Activated CD4-positive, alpha-beta memory T cell treated with anti-CD3 and anti-CD28 coated beads for 36 hours (primary cell): ENCODE measurements around the gene FYN. TPM values are rescaled to one million over a fixed set of nuclear protein-coding genes. Genes with fewer than 3 reads are reported as not detected.

Experiments used
- CTCF ChIA-PET: fragments of 350-600 bp; sonication (Branson Sonifier 250); formaldehyde crosslinking; loops from one replicate; lab custom pipeline; 2021; ENCODE audit warnings: antibody characterized with exemption, inconsistent platforms; lab: Charles Lee
- POLR2A ChIA-PET: fragments of 350-600 bp; sonication (Branson Sonifier 250); formaldehyde crosslinking; loops from one replicate; lab custom pipeline; 2021; ENCODE audit warnings: antibody characterized with exemption; lab: Charles Lee
- DNase-seq: peaks from one replicate; pipeline ENCODE4 v3.0.0-alpha.2; 2020
- H3K27ac Mint-ChIP-seq: one replicate; pipeline ENCODE4 v1.8.0; 2021; ENCODE audit warnings: mixed read lengths
- H3K27me3 Mint-ChIP-seq: one replicate; pipeline ENCODE4 v1.8.0; 2021; ENCODE audit warnings: mixed read lengths
- H3K36me3 Mint-ChIP-seq: one replicate; pipeline ENCODE4 v1.8.0; 2021; ENCODE audit warnings: mixed read lengths
- H3K4me1 Mint-ChIP-seq: one replicate; pipeline ENCODE4 v1.8.0; 2021; ENCODE audit warnings: low read depth, mixed read lengths
- H3K4me3 Mint-ChIP-seq: one replicate; pipeline ENCODE4 v1.8.0; 2021; ENCODE audit warnings: mild to moderate bottlenecking, mixed read lengths
- H3K9me3 Mint-ChIP-seq: one replicate; pipeline ENCODE4 v1.8.0; 2021; ENCODE audit warnings: mixed read lengths
- intact Hi-C: fragments of 100-400 bp; cut with micrococcal nuclease; formaldehyde crosslinking; loops from one replicate; pipeline ENCODE4 v1.15.1; 2023
- total RNA-seq, 2 experiments: library from RNA; stranded (reverse); gene quantifications; one replicate each; pipeline ENCODE4 v1.2.3, GENCODE V29; 2021

Gene FYN
- total RNA-seq, 2 experiments from 2014 or later: 353 to 365 TPM

GRCh38 chr6:111864138-111865048 lies 8.9 kb downstream of the FYN start:
- H3K4me1 Mint-ChIP-seq: peaks cover 99% of the 10 kb centered on the region
- intact Hi-C loops: loop anchor here (1.0 kb wide), 4 partner anchors 7 to 109 kb away; no protein-coding TSS in a partner anchor
- no peaks in the 10 kb centered on the region for H3K27me3 Mint-ChIP-seq
- H3K4me3 Mint-ChIP-seq: peak overlapping the region; percentile 57
- ChIA-PET CTCF (interaction anchor here (0.7 to 1.6 kb wide), 10 partner anchors 9 to 178 kb away, joined by 3 to 6 read pairs (median 4); partner anchors contain the start of gene FYN), POLR2A (interaction anchor here (0.6 to 5.5 kb wide), 9 partner anchors 9 to 129 kb away, joined by 3 to 27 read pairs (median 5); partner anchors contain the start of gene FYN)
- peaks cover 28% of the 10 kb centered on the region for H3K36me3 Mint-ChIP-seq
- H3K27ac Mint-ChIP-seq: peak overlapping the region; percentile 94
- peak; percentile 33 for DNase-seq
- no peaks in the 10 kb centered on the region for H3K9me3 Mint-ChIP-seq

DNA sequence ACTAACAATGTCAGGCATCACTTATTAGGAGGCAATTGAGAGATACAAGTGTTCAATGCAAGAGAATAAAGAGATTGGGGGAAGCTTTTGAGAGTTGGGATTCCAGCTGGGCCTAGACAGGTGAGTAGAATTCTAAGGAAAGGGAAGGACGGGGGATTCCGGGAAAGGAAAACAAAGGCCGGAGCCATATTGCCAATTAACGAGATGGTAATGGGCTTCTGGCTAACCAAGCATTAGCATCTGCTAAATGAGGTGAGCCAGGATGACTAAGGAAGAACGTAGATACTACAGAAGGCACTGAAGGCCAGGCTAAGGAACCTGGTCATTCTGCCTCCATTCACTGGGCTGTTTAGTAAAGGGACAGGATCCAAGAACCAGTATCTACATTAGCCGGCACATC lies 10.5 kb downstream of the FYN start:
- Mint-ChIP-seq H3K4me3 (peak overlapping the region; percentile 4), H3K4me1 (peaks cover 99% of the 10 kb centered on the region), H3K9me3 (no peaks in the 10 kb centered on the region), H3K27me3 (no peaks in the 10 kb centered on the region), H3K27ac (peak overlapping the region; percentile 52), H3K36me3 (peaks cover 26% of the 10 kb centered on the region)
- ChIA-PET POLR2A (interaction anchor here (1.2 to 1.6 kb wide), 2 partner anchors 11 to 17 kb away, joined by 4 to 7 read pairs; partner anchors contain the start of gene FYN), CTCF (interaction anchor here (1.3 to 1.8 kb wide), 4 partner anchors 19 to 169 kb away, joined by 3 to 7 read pairs (median 3); no protein-coding TSS in a partner anchor)
- no peak for DNase-seq
- intact Hi-C loops: no loop called here

DNA sequence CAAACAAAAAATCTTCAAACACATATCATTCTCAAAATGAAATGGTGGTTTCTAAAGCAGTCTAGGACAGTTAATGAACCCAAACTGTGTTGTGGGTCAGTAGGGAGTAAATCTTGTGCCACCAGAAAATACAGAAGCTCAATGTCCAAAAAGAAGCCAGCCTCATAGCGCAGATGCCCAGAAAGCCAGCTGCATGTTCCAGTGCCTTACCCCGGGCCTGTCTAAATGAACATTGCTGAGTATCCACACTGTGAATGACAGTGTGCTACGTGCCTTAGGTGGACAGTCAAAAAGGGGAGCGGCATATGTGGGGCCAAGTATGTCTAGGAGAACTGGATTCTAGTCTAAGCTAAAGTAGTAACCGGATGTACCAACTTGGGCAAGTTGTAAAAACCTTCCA lies 10.9 kb downstream of the FYN start:
- ChIA-PET CTCF (interaction anchor here (0.9 to 1.8 kb wide), 7 partner anchors 8 to 170 kb away, joined by 3 to 7 read pairs (median 3); no protein-coding TSS in a partner anchor), POLR2A (interaction anchor here (1.0 to 1.6 kb wide), 7 partner anchors 8 to 130 kb away, joined by 3 to 7 read pairs (median 4); partner anchors contain the start of gene FYN)
- H3K9me3 Mint-ChIP-seq: no peaks in the 10 kb centered on the region
- peaks cover 99% of the 10 kb centered on the region for H3K4me1 Mint-ChIP-seq
- peak overlapping the region; percentile 52 for H3K27ac Mint-ChIP-seq
- DNase-seq: no peak
- no peaks in the 10 kb centered on the region for H3K27me3 Mint-ChIP-seq
- peak overlapping the region; percentile 4 for H3K4me3 Mint-ChIP-seq
- peaks cover 22% of the 10 kb centered on the region for H3K36me3 Mint-ChIP-seq
- intact Hi-C loops: no loop called here

DNA sequence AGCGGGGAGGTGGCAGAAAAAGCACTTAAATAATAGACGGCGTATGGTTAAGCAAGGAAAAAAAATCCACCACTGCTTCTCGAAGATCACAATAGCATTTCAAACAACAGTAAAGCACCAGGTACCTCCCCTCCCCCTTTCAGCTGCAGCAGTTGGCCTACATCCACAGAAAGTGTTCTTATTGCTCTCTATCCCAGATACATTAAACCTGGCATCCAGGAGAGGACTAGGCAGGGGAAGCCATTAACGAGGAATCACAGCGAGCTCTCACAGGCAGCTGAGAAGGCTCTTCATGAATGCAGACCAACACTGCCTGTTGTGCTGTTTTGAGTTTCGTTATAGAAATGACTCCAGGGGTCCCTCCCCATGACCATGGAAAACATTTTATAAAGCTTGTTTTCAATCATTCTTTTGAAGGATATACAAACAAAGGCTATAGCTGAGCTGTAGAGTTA lies 11.8 kb downstream of the FYN start:
- DNase-seq: peak; percentile 48
- Mint-ChIP-seq H3K36me3 (peaks cover 23% of the 10 kb centered on the region), H3K4me1 (peaks cover 100% of the 10 kb centered on the region), H3K27me3 (no peaks in the 10 kb centered on the region), H3K9me3 (no peaks in the 10 kb centered on the region), H3K4me3 (peak overlapping the region; percentile 2), H3K27ac (peak overlapping the region; percentile 52)
- intact Hi-C loops: loop anchor here (1.0 kb wide), 2 partner anchors 15 to 23 kb away; no protein-coding TSS in a partner anchor
- POLR2A ChIA-PET: interaction anchor here (0.9 to 1.6 kb wide), 8 partner anchors 9 to 131 kb away, joined by 3 to 7 read pairs (median 4); partner anchors contain the start of gene FYN
- CTCF ChIA-PET: interaction anchor here (0.9 to 1.8 kb wide), 7 partner anchors 9 to 113 kb away, joined by 3 to 7 read pairs (median 3); partner anchors contain the start of gene FYN

GRCh38 chr6:111858347-111858746 lies 14.9 kb downstream of the FYN start:
- DNase-seq: no peak
- Mint-ChIP-seq H3K9me3 (no peaks in the 10 kb centered on the region), H3K27me3 (no peaks in the 10 kb centered on the region), H3K4me3 (peak overlapping the region; percentile 36), H3K36me3 (peaks cover 15% of the 10 kb centered on the region), H3K27ac (peak overlapping the region; percentile 65), H3K4me1 (peaks cover 95% of the 10 kb centered on the region)
- intact Hi-C loops: no loop called here
- POLR2A ChIA-PET: interaction anchor here (1.0 to 1.6 kb wide), 5 partner anchors 9 to 159 kb away, joined by 3 to 6 read pairs (median 4); partner anchors contain the start of gene FYN
- CTCF ChIA-PET: interaction anchor here (0.7 to 1.2 kb wide), 4 partner anchors 18 to 148 kb away, joined by 3 to 4 read pairs (median 3); no protein-coding TSS in a partner anchor

GRCh38 chr6:111857674-111858337 lies 15.4 kb downstream of the FYN start:
- POLR2A ChIA-PET: interaction anchor here (1.0 to 1.6 kb wide), 5 partner anchors 9 to 159 kb away, joined by 3 to 6 read pairs (median 4); partner anchors contain the start of gene FYN
- intact Hi-C loops: loop anchor here (1.0 kb wide), 1 partner anchor 7 kb away; no protein-coding TSS in a partner anchor
- Mint-ChIP-seq H3K36me3 (peaks cover 20% of the 10 kb centered on the region), H3K4me1 (peaks cover 95% of the 10 kb centered on the region), H3K27ac (peak overlapping the region; percentile 65), H3K27me3 (no peaks in the 10 kb centered on the region), H3K4me3 (peak overlapping the region; percentile 36), H3K9me3 (no peaks in the 10 kb centered on the region)
- CTCF ChIA-PET: interaction anchor here (1.1 to 1.2 kb wide), 2 partner anchors 54 to 147 kb away, joined by 3 to 4 read pairs; no protein-coding TSS in a partner anchor
- DNase-seq: no peak

- intact Hi-C loops: no loop called here
- DNase-seq: no peak
- Mint-ChIP-seq H3K27me3 (no peaks in the 10 kb centered on the region), H3K27ac (peak overlapping the region; percentile 52), H3K4me1 (peaks cover 95% of the 10 kb centered on the region), H3K4me3 (no peak overlapping the region), H3K36me3 (peaks cover 24% of the 10 kb centered on the region), H3K9me3 (no peaks in the 10 kb centered on the region)
- ChIA-PET CTCF (interaction anchor here (1.0 kb wide), 1 partner anchor 188 kb away, joined by 3 read pairs; no protein-coding TSS in a partner anchor), POLR2A (interaction anchor here (1.2 kb wide), 1 partner anchor 12 kb away, joined by 3 read pairs; no protein-coding TSS in a partner anchor)
Measured at GRCh38 chr6:111855753-111856152, 17.5 kb downstream of the FYN start.

DNA sequence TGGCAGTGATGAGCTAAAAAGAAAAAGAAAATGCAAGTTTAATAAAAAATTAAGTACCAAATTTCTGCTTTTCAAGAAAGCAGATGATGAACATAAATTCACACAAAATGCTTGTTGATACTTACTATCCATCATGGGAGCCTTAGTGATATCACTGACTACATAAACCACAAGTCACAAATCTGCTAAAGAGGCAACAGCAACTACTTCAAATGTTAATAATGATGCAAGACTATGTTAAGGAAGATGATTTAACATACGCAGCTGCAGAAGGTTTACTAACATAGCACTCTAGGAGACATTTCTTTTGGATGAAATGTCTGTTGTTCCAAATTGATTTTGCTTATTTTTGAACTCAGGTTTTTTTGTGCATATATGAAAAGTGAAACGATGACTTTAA lies 18.6 kb downstream of the FYN start:
- ChIA-PET POLR2A (interaction anchor here (1.2 to 1.6 kb wide), 2 partner anchors 11 to 18 kb away, joined by 3 read pairs; no protein-coding TSS in a partner anchor), CTCF (interaction anchor here (0.8 to 2.0 kb wide), 3 partner anchors 10 to 189 kb away, joined by 3 to 8 read pairs (median 4); no protein-coding TSS in a partner anchor)
- no peak for DNase-seq
- H3K4me3 Mint-ChIP-seq: no peak overlapping the region
- intact Hi-C loops: loop anchor here (1.0 kb wide), 1 partner anchor 8 kb away; no protein-coding TSS in a partner anchor
- peak overlapping the region; percentile 5 for H3K27ac Mint-ChIP-seq
- peaks cover 95% of the 10 kb centered on the region for H3K4me1 Mint-ChIP-seq
- no peaks in the 10 kb centered on the region for H3K27me3 Mint-ChIP-seq
- no peaks in the 10 kb centered on the region for H3K9me3 Mint-ChIP-seq
- H3K36me3 Mint-ChIP-seq: peaks cover 29% of the 10 kb centered on the region

- intact Hi-C loops: no loop called here
- ChIA-PET CTCF (interaction anchor here (1.0 to 1.1 kb wide), 2 partner anchors 8 to 21 kb away, joined by 3 read pairs; partner anchors contain the start of gene FYN), POLR2A (interaction anchor here (0.8 to 1.3 kb wide), 2 partner anchors 8 to 13 kb away, joined by 3 to 4 read pairs; no protein-coding TSS in a partner anchor)
- Mint-ChIP-seq H3K4me3 (no peak overlapping the region), H3K9me3 (no peaks in the 10 kb centered on the region), H3K4me1 (peaks cover 93% of the 10 kb centered on the region), H3K27ac (peak overlapping the region; percentile 68), H3K27me3 (no peaks in the 10 kb centered on the region), H3K36me3 (peaks cover 26% of the 10 kb centered on the region)
- no peak for DNase-seq
Measured at GRCh38 chr6:111852725-111853124, 20.5 kb downstream of the FYN start.

DNA sequence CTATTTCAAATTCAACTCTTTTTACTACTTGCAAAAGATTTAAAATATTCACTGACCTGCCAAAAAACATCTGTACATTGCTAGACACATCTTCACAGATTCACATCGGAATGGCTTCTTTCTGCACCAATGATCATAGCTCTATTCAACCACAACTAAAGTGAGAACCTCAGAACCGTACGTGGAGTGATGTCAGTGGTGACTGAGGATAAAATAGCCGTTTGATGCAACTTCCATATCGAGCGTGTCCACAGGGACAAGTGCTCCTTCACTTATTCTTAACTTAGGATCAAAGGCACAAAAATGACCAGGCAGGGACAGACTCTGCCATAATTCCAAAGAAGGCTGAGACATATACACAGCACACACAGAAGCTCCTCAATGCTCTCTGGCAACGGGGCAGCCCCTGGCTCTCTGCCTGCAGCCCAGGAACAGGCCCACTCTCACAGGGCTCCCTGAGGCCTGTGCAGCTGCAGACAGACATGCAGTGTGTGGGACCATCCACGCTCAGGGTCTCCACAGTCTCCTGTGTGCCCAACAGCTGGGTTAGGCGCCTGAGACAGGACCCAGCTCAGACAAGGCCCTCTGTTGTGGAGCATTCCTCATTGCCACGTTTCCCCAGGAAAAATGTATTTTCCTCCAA lies 22.8 kb downstream of the FYN start:
- peak overlapping the region; percentile 73 for H3K27ac Mint-ChIP-seq
- intact Hi-C loops: no loop called here
- H3K4me3 Mint-ChIP-seq: peak overlapping the region; percentile 23
- ChIA-PET POLR2A (interaction anchor here (1.0 to 1.6 kb wide), 4 partner anchors 10 to 93 kb away, joined by 3 to 5 read pairs (median 4); no protein-coding TSS in a partner anchor), CTCF (interaction anchor here (1.4 kb wide), 1 partner anchor 11 kb away, joined by 5 read pairs; no protein-coding TSS in a partner anchor)
- H3K36me3 Mint-ChIP-seq: peaks cover 35% of the 10 kb centered on the region
- no peaks in the 10 kb centered on the region for H3K27me3 Mint-ChIP-seq
- peaks cover 95% of the 10 kb centered on the region for H3K4me1 Mint-ChIP-seq
- DNase-seq: no peak
- no peaks in the 10 kb centered on the region for H3K9me3 Mint-ChIP-seq
